Epidermal melanocyte (primary cell): ENCODE data around the gene NUAK1.

Experiments used
- DNase-seq: peaks from one replicate; pipeline ENCODE4 v3.0.0; 2011; ENCODE audit warnings: low spot score; ENCODE audit not compliant: insufficient read length

The NUAK1 gene

DNA sequence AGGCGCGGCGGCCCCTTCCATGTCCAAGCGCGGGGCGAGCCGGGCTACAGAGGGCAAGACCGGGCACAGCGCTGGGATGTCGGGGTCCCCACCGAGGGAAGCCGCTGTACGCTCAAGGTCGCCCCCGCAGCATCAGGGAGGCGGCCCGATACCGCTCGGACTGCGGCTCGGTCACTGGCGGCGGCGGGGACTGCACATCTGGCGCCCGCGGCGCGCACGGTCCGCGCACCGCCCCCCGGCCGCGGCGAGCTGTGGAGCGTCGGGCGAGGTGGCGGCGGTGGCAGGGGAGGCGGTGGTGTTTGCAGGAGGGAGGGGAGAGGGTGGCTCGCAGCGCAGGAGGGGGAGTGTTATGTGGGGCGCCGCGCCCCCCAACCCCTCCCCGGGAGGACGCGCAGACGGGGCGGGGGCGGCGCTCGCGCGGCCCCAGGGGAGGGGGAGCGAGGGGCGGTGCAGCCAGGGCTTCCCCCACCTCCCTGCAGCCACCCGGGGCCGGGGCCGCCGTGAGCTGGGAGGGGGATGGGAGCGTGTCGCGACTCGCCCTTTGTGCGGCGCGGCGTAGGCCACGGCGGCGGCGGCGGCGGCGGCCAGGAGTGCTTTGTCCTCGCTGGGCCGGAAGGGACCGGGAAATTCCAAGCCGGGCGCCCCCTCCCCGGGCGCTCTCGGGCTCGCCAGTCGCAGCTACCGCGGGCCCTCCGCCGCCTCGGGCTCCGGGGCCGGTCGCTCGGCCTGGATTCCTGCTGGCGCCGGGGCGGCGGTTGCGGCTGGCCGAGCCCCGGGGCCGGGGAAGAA is at the start of gene NUAK1:
TSS of gene NUAK1 (minus strand) at position 322 of the 789 bp plus-strand sequence. CDS start at position 21, 301 bp downstream.
- DNase-seq: no peak

DNA sequence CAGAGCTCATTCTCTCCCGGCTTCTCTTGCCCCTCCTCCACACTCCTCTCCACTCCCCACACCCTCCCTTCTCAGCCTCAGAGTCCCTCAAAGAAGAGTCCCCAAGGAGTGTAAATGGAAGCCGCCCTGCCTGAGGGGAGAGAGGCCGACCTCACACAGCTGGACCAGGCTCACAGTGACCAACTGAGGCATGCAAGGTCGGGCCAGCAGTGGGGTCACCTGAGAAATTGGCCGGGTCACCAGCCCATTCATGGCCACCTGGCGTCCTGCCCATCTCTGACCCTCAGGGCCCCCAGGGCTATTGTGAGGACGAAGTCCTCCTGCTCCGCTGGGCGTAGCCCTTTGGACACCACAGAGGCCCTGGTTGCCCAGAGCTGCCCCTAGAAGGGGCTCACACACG is 49.5 kb upstream of the NUAK1 start:
- DNase-seq: no peak

DNA sequence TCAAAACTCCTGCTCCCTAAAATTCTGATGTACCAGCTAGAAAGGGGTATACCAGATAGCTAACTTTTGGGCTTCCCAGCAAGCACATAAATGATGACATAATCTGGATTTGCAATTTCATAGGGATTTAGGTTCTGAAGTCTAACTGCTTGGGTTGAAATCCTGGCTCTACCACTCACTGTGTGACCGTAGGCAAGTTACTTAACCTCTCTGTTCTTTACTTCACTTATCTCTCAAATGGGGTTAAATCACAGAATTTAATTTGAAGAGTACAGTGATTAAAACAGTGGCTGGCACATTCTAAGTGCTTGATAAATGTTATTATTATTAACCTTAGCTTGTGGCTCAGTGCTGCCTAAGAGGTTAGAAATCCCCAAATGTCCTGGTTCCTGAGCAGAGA is 49.1 kb upstream of the NUAK1 start:
- DNase-seq: no peak

DNA sequence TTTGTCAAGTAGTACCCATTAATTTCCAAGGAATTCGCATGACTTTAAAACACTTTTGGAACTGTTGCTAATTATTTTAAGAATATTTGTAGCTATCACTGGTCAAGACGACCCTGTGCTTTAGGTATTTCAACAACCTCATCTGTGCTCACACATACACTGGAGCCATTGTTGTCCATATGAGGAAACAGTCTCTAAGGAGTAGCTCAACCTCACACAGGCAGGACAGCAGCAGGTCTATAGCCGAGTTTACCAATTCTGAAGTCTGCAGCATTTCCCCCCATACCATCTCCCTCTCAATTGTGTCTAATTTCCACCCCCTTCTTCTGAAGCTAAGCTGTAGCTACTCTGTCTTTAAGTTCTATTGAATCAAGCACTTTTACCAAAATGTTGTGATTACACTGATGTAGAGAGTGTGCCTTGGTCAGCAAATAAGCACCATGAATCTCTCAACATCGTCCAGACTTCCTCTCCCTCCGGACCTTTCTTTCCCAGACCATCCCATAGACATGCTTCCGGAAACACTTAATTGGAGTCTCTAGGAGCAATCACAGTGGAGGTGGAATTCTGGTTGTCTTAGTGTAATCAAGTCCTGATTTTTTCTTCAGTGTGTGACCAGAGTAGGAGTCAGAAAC is 48.5 kb upstream of the NUAK1 start:
- no peak for DNase-seq

DNA sequence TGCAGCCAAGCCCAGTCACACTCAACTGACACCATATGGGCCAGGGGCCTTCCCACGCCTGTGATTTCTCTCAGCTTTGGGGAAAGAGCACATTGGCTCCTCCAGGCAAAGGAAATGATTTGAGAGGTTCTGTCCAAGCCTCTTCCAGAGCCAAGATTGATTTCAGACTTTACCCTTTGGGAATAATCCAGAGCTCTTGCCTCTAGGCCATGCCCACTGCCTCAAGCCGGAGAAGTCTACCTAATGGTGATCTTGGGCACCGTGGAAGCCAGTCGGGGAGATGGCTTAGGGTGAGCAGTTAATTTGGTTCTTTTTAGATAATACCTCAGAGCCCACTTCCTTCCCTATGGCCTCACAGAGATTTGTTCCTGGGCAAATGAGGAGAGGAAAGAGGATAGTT is 45.0 kb upstream of the NUAK1 start:
- no peak for DNase-seq

DNA sequence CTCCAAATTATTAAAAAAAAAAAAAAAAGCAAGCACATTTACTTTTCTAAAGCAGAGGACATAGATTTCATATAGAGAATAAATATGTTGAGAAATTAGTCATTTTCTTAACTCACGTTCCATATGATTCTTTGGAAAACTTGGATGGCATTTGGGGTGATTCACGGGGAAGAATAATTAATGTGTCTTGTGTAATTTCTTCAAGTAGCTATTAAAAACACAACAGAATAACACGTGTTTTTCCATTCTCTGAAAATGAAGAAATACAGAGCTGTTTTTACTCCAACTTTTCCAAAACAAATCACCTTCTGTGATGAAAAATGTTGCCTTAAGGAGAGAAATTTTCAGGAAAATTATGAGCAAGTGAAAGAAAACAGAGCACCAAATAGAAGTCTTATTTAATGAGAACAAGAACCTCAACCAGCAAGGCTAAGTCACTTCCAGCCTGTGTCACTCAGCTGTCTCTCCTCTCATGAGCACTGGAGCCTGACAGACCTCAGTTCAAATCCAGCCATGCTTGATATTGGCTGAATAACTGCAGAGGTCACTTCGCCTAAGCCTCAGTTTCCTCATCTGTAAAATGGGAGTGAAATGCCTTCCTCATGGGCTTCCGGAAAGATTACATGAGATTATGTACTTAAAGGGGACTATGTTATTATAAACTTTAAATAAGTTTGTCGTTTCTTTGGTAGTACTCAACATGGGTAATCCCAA is 42.8 kb upstream of the NUAK1 start:
- no peak for DNase-seq

DNA sequence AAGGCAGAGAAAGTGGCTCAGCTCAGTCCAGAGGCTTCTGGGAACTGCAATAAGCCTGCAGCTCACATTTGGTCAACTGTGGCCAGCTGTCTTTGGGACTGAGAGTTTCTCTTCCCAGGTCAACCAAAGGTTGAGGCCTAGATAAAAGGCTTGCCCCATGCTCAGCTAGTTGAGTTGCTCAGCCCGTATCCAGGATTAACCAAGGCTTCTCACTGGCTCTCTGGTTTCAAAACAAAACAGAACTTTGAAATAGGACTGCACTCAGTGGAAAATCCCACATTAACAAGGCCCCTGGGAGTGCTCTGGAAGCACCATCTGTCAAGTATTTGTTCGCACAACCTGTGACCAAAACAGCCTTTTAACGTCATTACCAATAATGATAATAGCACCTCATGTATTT is 40.3 kb upstream of the NUAK1 start:
- peak; percentile 41 for DNase-seq

DNA sequence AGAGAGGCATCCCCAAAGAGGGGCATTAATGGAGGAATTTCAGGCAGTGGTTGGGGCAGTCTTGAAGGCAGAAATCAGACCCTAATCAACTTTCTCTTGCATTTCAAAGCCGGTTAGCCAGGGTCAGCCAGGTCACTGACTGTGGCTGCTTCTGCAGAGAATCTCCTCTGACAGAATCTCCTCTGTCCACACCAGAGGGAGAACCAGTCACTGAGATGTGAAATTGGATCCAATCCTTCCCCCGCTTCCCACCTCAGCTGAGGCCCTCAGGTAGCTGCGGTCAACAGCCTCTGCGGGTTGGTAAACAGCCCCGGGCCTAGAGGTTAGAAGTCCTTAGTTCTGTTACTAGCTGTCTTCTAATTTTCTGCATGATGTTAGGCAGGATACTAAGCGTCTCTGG is 39.8 kb upstream of the NUAK1 start:
- no peak for DNase-seq

DNA sequence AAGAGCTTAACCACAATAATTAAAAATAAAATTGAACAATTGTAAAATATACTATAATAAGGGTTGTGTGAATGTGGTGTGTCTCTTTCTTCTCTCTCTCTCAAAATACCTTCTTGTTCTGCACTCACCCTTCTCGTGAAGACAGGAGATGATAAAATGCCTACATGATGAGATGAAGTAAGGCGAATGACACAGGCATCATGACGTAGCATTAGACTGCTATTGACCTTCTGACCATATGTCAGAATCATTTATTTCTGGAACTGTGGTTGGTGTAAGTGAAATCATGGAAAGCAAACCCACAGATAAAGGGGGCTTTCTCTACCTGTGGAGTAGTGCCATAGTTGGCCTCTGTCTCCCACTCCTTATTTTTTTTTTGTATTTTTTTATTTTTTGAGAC is 37.8 kb upstream of the NUAK1 start:
- no peak for DNase-seq

DNA sequence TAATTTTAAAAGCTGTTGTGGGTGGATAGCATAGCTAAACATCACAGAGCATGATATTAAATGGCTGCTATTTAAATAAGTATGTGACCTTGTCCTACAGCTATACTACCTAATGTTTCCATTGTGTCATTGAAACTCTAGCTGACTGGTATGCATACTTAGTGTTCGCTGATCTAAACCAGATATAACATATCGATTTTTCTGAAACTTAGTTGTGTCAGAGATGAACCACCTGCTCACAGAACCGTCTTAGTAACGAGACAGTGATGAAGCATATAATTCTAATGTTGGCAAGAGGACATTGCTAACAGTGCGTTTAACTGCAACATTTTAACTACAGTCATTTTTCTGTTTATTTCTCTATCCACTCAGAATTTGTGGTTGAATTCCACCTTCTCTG is 36.1 kb upstream of the NUAK1 start:
- DNase-seq: no peak

DNA sequence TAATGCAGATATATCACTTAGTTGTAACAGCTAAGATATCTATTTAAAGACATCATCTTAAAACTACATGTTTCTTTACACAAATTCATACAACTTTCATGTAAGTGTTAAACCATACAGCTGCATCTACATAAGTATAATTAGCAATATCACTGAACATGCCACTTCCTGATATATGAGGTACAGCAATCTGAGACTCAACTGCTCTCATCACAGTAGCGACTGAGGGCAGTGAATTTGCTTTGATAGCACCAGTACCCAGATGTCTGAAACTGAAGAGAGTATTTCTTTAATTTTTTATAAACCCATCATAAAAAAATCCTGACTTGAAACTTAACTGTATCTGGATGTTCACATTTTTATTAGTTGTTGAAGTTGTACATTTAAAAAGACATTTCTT is 34.7 kb upstream of the NUAK1 start:
- no peak for DNase-seq

DNA sequence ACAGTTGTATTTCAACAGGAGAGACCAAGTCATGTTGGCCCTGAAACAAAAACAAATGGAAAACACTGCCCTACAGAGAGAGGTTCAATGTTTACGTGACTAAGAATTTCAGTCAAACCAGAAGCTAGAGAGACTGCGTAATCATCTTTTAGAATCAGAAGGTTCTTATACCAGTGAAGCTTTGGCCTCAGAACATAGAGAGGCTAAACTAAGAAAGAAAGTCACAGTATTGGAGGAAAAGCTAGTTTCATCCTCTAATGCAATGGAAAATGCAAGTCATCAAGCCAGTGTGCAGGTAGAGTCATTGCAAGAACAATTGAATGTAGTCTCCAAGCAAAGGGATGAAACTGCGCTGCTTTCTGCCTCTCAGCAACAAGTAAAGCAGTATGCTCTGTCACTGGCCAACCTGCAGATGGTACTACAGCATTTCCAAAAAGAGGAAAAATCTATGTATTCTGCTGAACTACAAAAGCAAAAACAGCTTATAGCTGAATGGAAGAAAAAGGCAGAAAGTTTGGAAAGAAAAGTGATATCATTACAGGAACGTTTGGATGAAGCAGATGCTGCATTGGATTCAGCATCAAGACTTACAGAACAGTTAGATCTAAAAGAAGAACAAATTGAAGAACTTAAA is 32.5 kb upstream of the NUAK1 start:
- DNase-seq: no peak

DNA sequence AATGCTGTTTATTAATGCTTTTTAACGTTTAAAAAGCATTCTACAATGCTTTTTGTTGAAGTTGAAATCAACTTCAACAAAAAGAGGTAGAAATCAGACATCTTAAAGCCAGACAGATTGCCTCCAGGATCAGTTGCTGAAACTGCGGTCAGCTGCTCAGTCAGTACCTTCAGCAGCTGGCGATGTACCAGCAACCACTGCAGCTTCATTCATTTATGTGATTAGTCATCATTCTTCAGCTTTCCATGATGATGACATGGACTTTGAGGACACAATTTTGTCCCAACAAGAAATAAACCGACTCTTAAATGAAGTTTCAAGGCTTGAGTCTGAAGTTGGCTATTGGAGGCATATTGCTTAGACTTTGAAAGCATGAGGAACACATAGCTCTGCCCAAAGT is 31.5 kb upstream of the NUAK1 start:
- DNase-seq: peak; percentile 30

DNA sequence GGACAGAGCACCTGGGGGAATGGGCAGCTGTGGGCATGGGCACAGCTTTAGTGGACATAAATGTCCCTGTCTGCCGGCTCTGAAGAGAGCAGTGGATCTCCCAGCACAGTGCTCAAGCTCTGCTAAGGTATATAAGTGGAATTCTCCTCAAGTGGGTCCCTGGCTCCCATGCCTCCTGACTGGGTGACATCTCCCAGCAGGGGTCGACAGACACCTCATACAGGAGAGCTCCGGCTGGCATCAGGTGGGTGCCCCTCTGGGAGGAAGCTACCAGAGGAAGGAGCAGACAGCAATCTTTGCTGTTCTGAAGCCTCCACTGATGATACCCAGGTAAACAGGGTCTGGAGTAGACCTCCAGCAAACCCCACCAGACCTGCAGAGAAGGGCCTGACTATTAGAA is 25.0 kb upstream of the NUAK1 start:
- no peak for DNase-seq

DNA sequence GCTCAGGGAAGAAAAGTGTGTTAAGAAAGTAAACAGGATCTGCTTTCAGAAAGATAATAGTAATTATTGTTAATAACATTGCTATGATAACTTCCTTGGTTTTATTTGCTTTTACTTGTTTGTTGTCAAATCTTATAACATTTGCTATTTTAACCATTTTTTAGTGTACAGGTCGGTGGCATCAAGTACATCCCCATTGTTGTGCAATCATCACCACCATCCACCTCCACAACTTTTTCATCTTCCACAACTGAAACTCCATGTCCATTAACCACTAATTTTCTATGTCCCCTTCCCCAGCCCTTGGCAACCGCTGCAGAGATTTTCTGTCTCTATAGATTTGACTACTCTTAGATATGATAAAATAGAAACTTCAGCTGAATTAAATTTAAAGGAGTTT is 22.7 kb upstream of the NUAK1 start:
- no peak for DNase-seq

DNA sequence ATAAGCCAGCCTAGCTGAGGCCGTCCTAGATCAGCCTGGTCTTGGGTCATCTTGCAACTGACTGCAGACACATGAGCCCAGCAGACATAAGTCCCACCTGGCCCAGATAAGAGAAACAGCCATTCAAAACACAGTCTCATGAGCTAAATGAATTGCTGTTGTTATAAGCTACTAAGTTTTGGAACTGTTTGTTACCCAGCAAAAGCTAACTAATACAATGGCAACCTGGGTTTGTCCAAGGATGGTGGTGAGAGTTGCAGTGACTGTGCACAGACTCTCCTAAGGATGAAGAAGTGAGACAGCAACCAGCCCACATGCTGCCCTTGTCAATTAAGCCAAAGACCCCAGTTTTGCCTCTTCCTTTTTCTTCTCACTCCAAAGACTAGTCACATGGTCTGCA is 22.2 kb upstream of the NUAK1 start:
- no peak for DNase-seq

DNA sequence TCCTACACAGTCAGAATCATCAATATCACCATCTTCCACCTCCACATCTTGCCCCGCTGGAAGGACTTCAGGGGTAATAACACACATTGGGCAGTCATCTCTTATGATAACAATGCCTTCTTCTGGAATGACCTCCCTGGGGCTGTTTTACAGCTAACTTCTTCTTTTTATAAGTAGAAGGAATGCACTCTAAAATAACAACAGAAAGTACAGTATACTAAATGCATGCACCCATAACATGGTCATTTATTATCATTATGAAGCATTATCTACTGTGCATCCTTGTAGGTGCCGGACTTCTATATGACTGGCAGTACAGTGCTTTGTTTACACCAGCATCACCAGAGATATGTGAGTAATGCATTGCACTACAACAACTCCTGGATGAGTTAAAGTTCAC is 19.0 kb upstream of the NUAK1 start:
- DNase-seq: no peak

DNA sequence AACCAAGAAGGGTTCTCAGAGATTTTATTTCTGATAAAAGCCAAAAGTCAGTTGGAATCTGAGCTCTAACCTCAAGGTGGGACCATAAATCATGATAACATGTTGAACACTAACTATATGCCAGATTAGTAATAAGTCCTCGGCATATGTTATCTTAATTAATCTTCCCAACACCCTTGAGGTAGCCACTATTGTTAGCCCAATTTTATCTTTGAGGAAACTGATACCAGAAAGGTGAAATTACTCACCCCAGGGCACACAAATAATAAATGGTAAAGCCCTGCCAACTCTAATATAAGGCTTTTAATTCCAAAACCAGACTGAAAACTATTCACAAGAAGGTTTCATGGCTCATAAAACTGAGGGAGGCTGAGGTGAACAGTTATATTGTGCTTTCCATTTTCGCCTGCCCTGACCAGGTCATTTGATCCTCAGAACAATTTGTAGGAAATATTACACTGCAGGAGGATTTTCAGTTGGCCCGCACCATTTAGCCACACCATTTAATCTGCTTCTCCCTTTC is 16.1 kb upstream of the NUAK1 start:
- DNase-seq: no peak

DNA sequence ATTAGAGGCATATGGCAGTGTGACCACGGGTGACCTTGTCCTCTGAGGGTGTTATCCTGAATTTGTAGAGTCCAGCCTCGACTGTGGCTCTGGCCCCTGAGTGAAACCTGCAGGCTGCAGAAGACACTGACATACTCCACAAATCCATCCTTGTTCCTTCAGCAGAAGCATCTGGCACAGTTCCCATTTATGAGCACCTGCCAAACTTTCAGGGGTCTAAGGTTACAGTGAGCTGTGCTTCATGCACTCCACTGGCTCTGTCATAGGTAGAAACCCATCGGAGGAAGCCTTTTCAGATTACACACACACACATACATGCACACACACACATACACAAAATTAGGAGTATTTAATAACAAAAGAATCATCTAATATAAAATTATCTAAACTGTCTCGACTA is 13.6 kb upstream of the NUAK1 start:
- DNase-seq: no peak

DNA sequence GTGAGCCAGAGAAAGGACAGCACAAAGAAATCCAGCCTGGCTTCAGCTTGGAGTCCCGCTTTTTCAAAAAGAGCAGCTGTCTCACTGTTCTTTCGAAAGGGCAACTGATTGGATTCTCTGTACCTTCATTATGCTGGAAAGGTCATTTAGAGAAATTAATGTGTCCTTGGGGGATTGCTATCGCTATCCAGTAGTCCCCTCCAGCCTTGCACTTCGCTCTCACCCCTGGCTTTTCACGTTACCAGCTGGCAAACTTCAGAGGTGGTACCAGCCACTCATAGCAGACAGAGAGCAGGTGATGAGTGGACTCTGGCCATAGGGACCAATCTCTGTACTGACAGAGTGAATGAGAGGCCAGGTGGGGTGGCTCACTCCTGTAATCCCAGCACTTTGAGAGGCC is 11.8 kb upstream of the NUAK1 start:
- DNase-seq: no peak

DNA sequence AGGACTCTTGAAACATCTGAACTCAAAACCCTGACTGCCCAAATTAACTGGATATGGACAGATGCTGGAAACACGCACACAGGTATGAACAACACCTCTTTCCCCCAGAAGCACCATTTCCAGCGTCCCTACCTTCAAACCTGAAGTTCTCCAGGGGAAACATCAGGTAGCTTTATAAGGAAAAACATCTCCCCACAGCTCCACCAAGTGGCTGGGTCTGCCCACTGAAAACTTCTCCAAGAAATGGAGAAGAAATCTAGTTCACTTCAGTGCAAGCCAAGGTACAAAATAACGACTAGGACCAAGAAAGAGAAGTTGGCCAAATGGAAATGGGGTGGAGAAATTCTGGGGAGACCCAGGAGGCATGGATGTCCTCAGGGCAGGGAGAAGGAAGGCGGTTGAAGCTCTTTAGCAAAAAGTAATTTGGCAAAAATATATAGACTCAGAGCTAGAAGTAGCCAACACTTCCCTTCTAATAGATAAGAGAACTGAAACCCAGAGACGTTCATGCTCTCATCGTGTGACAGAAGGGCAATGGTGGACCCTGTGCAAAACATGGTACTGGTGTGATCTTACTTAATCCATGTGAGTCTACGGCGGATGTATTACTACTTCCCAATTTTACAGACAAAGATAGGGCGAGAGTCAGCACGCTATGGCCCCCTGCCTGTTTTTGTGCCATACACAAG is 10.5 kb upstream of the NUAK1 start:
- DNase-seq: no peak
